C4-2B (cell line): ENCODE results near the gene MMS22L.

Source experiments
- CTCF ChIP-seq: fragments of 450-650 bp; conservative IDR thresholded peaks from 2 replicates; pipeline ENCODE4 v1.5.1; 2017; ENCODE audit warnings: mild to moderate bottlenecking
- ZFX ChIP-seq: fragments of 450-650 bp; IDR thresholded peaks from 2 replicates; pipeline ENCODE4 v1.6.1; 2017

- TF ChIP-seq CTCF (no peak), ZFX (no peak)
These were observed 64.1 kb downstream of the MMS22L start for GRCh38 chr6:97218912-97219311.
